Karpas-422 (cell line): ENCODE results near the gene TLNRD1. TPM values are rescaled to one million over a fixed set of nuclear protein-coding genes. Genes with fewer than 3 reads are reported as not detected.

ENCODE experiments used
- DNase-seq: peaks from one replicate; pipeline ENCODE4 v3.0.0-alpha.2; 2015
- H2AFZ ChIP-seq: fragments of 200-600 bp; sonication (generic); 2 replicates; pipeline ENCODE4 v1.6.1; 2014; ENCODE audit warnings: antibody characterized with exemption, low read length, mixed read lengths
- H3K27ac ChIP-seq: fragments of 200-600 bp; sonication (generic); 2 replicates; pipeline ENCODE4 v1.5.1; 2014; ENCODE audit warnings: mild to moderate bottlenecking, low read length, moderate library complexity
- H3K27me3 ChIP-seq: fragments of 200-600 bp; sonication (generic); 2 replicates; pipeline ENCODE4 v1.6.1; 2014; ENCODE audit warnings: low read length, mixed read lengths
- H3K36me3 ChIP-seq: fragments of 200-600 bp; sonication (generic); 2 replicates; pipeline ENCODE4 v1.6.1; 2014; ENCODE audit warnings: low read length, mixed read lengths; ENCODE audit not compliant: insufficient read depth
- H3K4me1 ChIP-seq: fragments of 200-600 bp; sonication (generic); 2 replicates; pipeline ENCODE4 v1.6.1; 2014; ENCODE audit warnings: mild to moderate bottlenecking, low read length, mixed read lengths
- H3K4me2 ChIP-seq: fragments of 200-600 bp; sonication (generic); 2 replicates; pipeline ENCODE4 v1.6.1; 2014; ENCODE audit warnings: low read length, low read depth, mild to moderate bottlenecking; ENCODE audit not compliant: poor library complexity, severe bottlenecking
- H3K4me3 ChIP-seq: fragments of 200-600 bp; sonication (generic); 2 replicates; pipeline ENCODE4 v1.5.1; 2014; ENCODE audit warnings: mild to moderate bottlenecking, antibody characterized with exemption, low read length, mixed read lengths
- H3K79me2 ChIP-seq: fragments of 200-600 bp; sonication (generic); 2 replicates; pipeline ENCODE4 v1.6.1; 2014; ENCODE audit warnings: mild to moderate bottlenecking, low read length, mixed read lengths
- H3K9ac ChIP-seq: fragments of 200-600 bp; sonication (generic); 2 replicates; pipeline ENCODE4 v1.6.0; 2014; ENCODE audit warnings: low read length
- H3K9me2 ChIP-seq: fragments of 200-600 bp; sonication (generic), shearing (Covaris generic); replicated peaks from 2 replicates; pipeline ENCODE4 v1.6.0; 2014; ENCODE audit warnings: mild to moderate bottlenecking, low read length, moderate library complexity; ENCODE audit not compliant: insufficient read depth
- H3K9me3 ChIP-seq: fragments of 300-700, 200-600 bp; sonication (generic); 2 replicates; pipeline ENCODE4 v1.6.1; 2014; ENCODE audit warnings: low read length, mixed read lengths
- H4K20me1 ChIP-seq: fragments of 200-600 bp; sonication (generic); 2 replicates; pipeline ENCODE4 v1.6.1; 2014; ENCODE audit warnings: mild to moderate bottlenecking, antibody characterized with exemption, low read length, low read depth; ENCODE audit not compliant: insufficient read depth
- total RNA-seq: library from RNA; depleted of rRNA; stranded (reverse); fragments of >200 nt; shearing (Covaris generic); gene quantifications from 2 replicates; pipeline ENCODE4 v1.2.3, GENCODE V29; 2014; ENCODE audit warnings: low replicate concordance

The TLNRD1 gene
- total RNA-seq, 1 experiment from 2014 or later = 5.4 TPM

GRCh38 chr15:81001152-81002008 lies 657 bp downstream of the TLNRD1 start:
- H2AFZ ChIP-seq = peak overlapping the region; percentile 96; the same call in 1 of the 2 replicates
- DNase-seq = peak; percentile 67

GRCh38 chr15:81002009-81002330 lies 1.2 kb downstream of the TLNRD1 start:
- DNase-seq = no peak
- no peaks in the 10 kb centered on the region for H3K36me3 ChIP-seq
- H3K9me2 ChIP-seq = no peaks in the 10 kb centered on the region
- no peak overlapping the region for H2AFZ ChIP-seq
- no peaks in the 10 kb centered on the region; the same call in 1 of the 2 replicates for H3K27me3 ChIP-seq
- H3K9ac ChIP-seq = peak overlapping the region; percentile 94
- peak overlapping the region; percentile 83 for H3K4me3 ChIP-seq
- H3K27ac ChIP-seq = no peak overlapping the region
- no peaks in the 10 kb centered on the region for H3K9me3 ChIP-seq
- peaks cover 27% of the 10 kb centered on the region for H4K20me1 ChIP-seq
- peaks cover 21% of the 10 kb centered on the region for H3K4me1 ChIP-seq
- no peaks in the 10 kb centered on the region for H3K79me2 ChIP-seq
- peak overlapping the region; percentile 85 for H3K4me2 ChIP-seq

More at GRCh38 chr15:81001152-81002008, 657 bp downstream of the TLNRD1 start:
- Histone ChIP-seq H3K4me3 (peak overlapping the region; percentile 83), H3K9me2 (no peaks in the 10 kb centered on the region), H3K36me3 (no peaks in the 10 kb centered on the region), H3K9me3 (no peaks in the 10 kb centered on the region), H3K79me2 (no peaks in the 10 kb centered on the region), H3K4me1 (peaks cover 21% of the 10 kb centered on the region), H3K27ac (no peak overlapping the region), H3K4me2 (peak overlapping the region; percentile 85), H3K27me3 (no peaks in the 10 kb centered on the region; the same call in 1 of the 2 replicates), H4K20me1 (peaks cover 27% of the 10 kb centered on the region), H3K9ac (peak overlapping the region; percentile 94)

GRCh38 chr15:81002331-81003096 lies 1.8 kb downstream of the TLNRD1 start:
- no peak for DNase-seq
- Histone ChIP-seq H3K4me2 (peak overlapping the region; percentile 85), H2AFZ (no peak overlapping the region), H3K4me1 (peaks cover 21% of the 10 kb centered on the region), H3K9me2 (no peaks in the 10 kb centered on the region), H3K9me3 (no peaks in the 10 kb centered on the region), H3K27me3 (no peaks in the 10 kb centered on the region; the same call in 1 of the 2 replicates), H3K4me3 (peak overlapping the region; percentile 83; the same call in 1 of the 2 replicates), H3K36me3 (no peaks in the 10 kb centered on the region), H3K9ac (peak overlapping the region; percentile 94), H4K20me1 (peaks cover 27% of the 10 kb centered on the region), H3K27ac (no peak overlapping the region), H3K79me2 (no peaks in the 10 kb centered on the region)

- no peaks in the 10 kb centered on the region for H3K79me2 ChIP-seq
- H3K9me3 ChIP-seq = no peaks in the 10 kb centered on the region
- no peak overlapping the region for H3K9ac ChIP-seq
- H3K36me3 ChIP-seq = no peaks in the 10 kb centered on the region
- H3K27ac ChIP-seq = no peak overlapping the region
- H3K4me1 ChIP-seq = peaks cover 21% of the 10 kb centered on the region
- H3K27me3 ChIP-seq = no peaks in the 10 kb centered on the region; the same call in 1 of the 2 replicates
- H3K9me2 ChIP-seq = no peaks in the 10 kb centered on the region
- H2AFZ ChIP-seq = no peak overlapping the region
- H3K4me3 ChIP-seq = no peak overlapping the region
- DNase-seq = no peak
- no peak overlapping the region for H3K4me2 ChIP-seq
- H4K20me1 ChIP-seq = peaks cover 27% of the 10 kb centered on the region
Observed at GRCh38 chr15:81003097-81003350, 2.3 kb downstream of the TLNRD1 start.

GRCh38 chr15:81006124-81006523 lies 5.4 kb downstream of the TLNRD1 start:
- DNase-seq = no peak
- Histone ChIP-seq H3K79me2 (no peaks in the 10 kb centered on the region), H2AFZ (no peak overlapping the region), H4K20me1 (peaks cover 33% of the 10 kb centered on the region), H3K9ac (no peak overlapping the region), H3K9me2 (no peaks in the 10 kb centered on the region), H3K27ac (no peak overlapping the region), H3K27me3 (no peaks in the 10 kb centered on the region), H3K4me2 (no peak overlapping the region), H3K9me3 (no peaks in the 10 kb centered on the region), H3K36me3 (no peaks in the 10 kb centered on the region), H3K4me1 (peaks cover 11% of the 10 kb centered on the region), H3K4me3 (no peak overlapping the region)

GRCh38 chr15:81007428-81008064 lies 6.8 kb downstream of the TLNRD1 start:
- DNase-seq = no peak
- Histone ChIP-seq H4K20me1 (peaks cover 33% of the 10 kb centered on the region), H3K36me3 (no peaks in the 10 kb centered on the region), H3K9ac (no peak overlapping the region), H2AFZ (no peak overlapping the region), H3K79me2 (no peaks in the 10 kb centered on the region), H3K9me2 (no peaks in the 10 kb centered on the region), H3K9me3 (no peaks in the 10 kb centered on the region), H3K27me3 (no peaks in the 10 kb centered on the region), H3K4me2 (no peak overlapping the region), H3K27ac (no peak overlapping the region), H3K4me3 (no peak overlapping the region), H3K4me1 (no peaks in the 10 kb centered on the region)

GRCh38 chr15:81008312-81008711 lies 7.6 kb downstream of the TLNRD1 start:
- Histone ChIP-seq H3K9me2 (no peaks in the 10 kb centered on the region), H3K4me1 (no peaks in the 10 kb centered on the region), H3K4me3 (no peak overlapping the region), H3K9ac (no peak overlapping the region), H3K9me3 (no peaks in the 10 kb centered on the region), H4K20me1 (peaks cover 29% of the 10 kb centered on the region), H3K4me2 (no peak overlapping the region), H2AFZ (no peak overlapping the region), H3K27ac (no peak overlapping the region), H3K36me3 (no peaks in the 10 kb centered on the region), H3K79me2 (no peaks in the 10 kb centered on the region), H3K27me3 (no peaks in the 10 kb centered on the region)
- DNase-seq = no peak

- Histone ChIP-seq H4K20me1 (0 out of 2 replicates have a peak, but pooled peaks cover 17% of the 10 kb centered on the region), H3K79me2 (no peaks in the 10 kb centered on the region)
Observed at GRCh38 chr15:81010086-81010485, 9.4 kb downstream of the TLNRD1 start.

More at GRCh38 chr15:81010086-81010485, 9.4 kb downstream of the TLNRD1 start:
- Histone ChIP-seq H3K4me3 (no peak overlapping the region), H3K9me3 (no peaks in the 10 kb centered on the region), H2AFZ (no peak overlapping the region), H3K9me2 (no peaks in the 10 kb centered on the region), H3K36me3 (no peaks in the 10 kb centered on the region), H3K9ac (no peak overlapping the region), H3K4me1 (no peaks in the 10 kb centered on the region), H3K27ac (no peak overlapping the region), H3K27me3 (no peaks in the 10 kb centered on the region), H3K4me2 (no peak overlapping the region)
- no peak for DNase-seq
